K562 (cell line): ENCODE results near the gene HOXA13. TPM values are rescaled to one million over a fixed set of nuclear protein-coding genes. Genes with fewer than 3 reads are reported as not detected.

Experiments
- ATAC-seq: fragments of 200-7000 bp; cut with Tn5 transposase; 3 replicates; pipeline ENCODE4 v1.9.1; 2020; ENCODE audit warnings: moderate library complexity
- BruUV-seq: library from RNA; stranded (reverse); fragments of 400-500 nt; replicated peaks from 2 replicates; lab custom pipeline; 2021; lab: Mats Ljungman, UMichigan
- CTCF ChIA-PET: fragments of 300-600 bp; formaldehyde crosslinking; extraction: SDS; loops from one replicate; lab custom pipeline; 2021; ENCODE audit warnings: low intra/inter-chr PET ratio; lab: Yijun Ruan, JAX
- POLR2A ChIA-PET: fragments of 300-600, 350-650 bp; sonication (Branson Sonifier 250); formaldehyde crosslinking; extraction: SDS; loops from one replicate; lab custom pipeline; 2021; ENCODE audit warnings: antibody characterized with exemption, inconsistent platforms; lab: Yijun Ruan, JAX
- DNase-seq, 4 experiments: peaks; one replicate each; pipeline versions ENCODE4 v3.0.0 to v3.0.0-alpha.2; 2011 to 2018; ENCODE audit warnings: low spot score in 3 of 4, mixed read lengths in 3 of 4; ENCODE audit errors: extremely low read depth in 1 of 4
- FAIRE-seq: peaks from 2 replicates; lab custom pipeline; 2011; peaks lifted over from hg19 to GRCh38; lab: Jason Lieb, UNC
- H2AFZ ChIP-seq: 2 replicates; pipeline ENCODE4 v1.6.0; 2011; ENCODE audit warnings: low read depth, low read length, control low read depth, inconsistent platforms
- H3K27ac ChIP-seq: fragments of 200-600 bp; 3 replicates; pipeline ENCODE4 v1.8.0; 2011; ENCODE audit warnings: low read depth, mild to moderate bottlenecking, control low read depth, inconsistent platforms, low read length, moderate library complexity, mixed read lengths; ENCODE audit errors: extremely low read depth
- H3K27me3 ChIP-seq, 2 experiments: fragments of 300-600 bp in 1 of 2; 2 replicates in 1 of 2; 3 replicates in 1 of 2; pipeline versions ENCODE4 v1.6.0 to v1.8.0; 2011; ENCODE audit warnings: inconsistent platforms in 2 of 2, low read length in 2 of 2, mild to moderate bottlenecking in 1 of 2, mixed read lengths in 1 of 2, moderate library complexity in 1 of 2; ENCODE audit not compliant: control insufficient read depth in 2 of 2, insufficient read depth in 2 of 2
- H3K36me3 ChIP-seq: fragments of 300-600 bp; 3 replicates; pipeline ENCODE4 v1.8.0; 2011; ENCODE audit warnings: mild to moderate bottlenecking, low read length, inconsistent platforms; ENCODE audit not compliant: control insufficient read depth, insufficient read depth
- H3K4me1 ChIP-seq, 2 experiments: fragments of 200-600 bp in 1 of 2; replicated peaks in 1 of 2; 2 replicates in 1 of 2; 3 replicates in 1 of 2; pipeline versions ENCODE4 v1.5.1 to v1.8.0; 2011; ENCODE audit warnings: inconsistent platforms in 2 of 2, low read length in 2 of 2, mild to moderate bottlenecking in 1 of 2, mixed read lengths in 1 of 2, moderate library complexity in 1 of 2; ENCODE audit not compliant: control insufficient read depth in 2 of 2, insufficient read depth in 2 of 2
- H3K4me2 ChIP-seq: 2 replicates; pipeline ENCODE4 v1.6.1; 2011; ENCODE audit warnings: low read length, control low read depth, inconsistent platforms, mixed read lengths; ENCODE audit not compliant: insufficient read depth
- H3K4me3 ChIP-seq: fragments of 200-600 bp; sonication (generic), shearing (Covaris generic); 2 replicates; pipeline ENCODE4 v1.5.1; 2016; ENCODE audit warnings: control low read depth, inconsistent platforms
- H3K79me2 ChIP-seq: fragments of 200-600 bp; 3 replicates; pipeline ENCODE4 v1.8.0; 2011; ENCODE audit warnings: low read length, inconsistent platforms; ENCODE audit not compliant: control insufficient read depth, insufficient read depth
- H3K9ac ChIP-seq, 2 experiments: 2 replicates each; pipeline versions ENCODE4 v1.6.0 to v1.6.1; 2011; ENCODE audit warnings: low read depth in 2 of 2, low read length in 2 of 2, control low read depth in 1 of 2, inconsistent platforms in 1 of 2, mild to moderate bottlenecking in 1 of 2, mixed read lengths in 1 of 2; ENCODE audit not compliant: insufficient read depth in 1 of 2
- H3K9me1 ChIP-seq: one replicate; pipeline ENCODE4 v1.6.0; 2011; ENCODE audit warnings: inconsistent platforms, mild to moderate bottlenecking, low read length, moderate library complexity; ENCODE audit not compliant: control insufficient read depth, insufficient read depth
- H3K9me3 ChIP-seq: replicated peaks from 2 replicates; pipeline ENCODE4 v1.5.1; 2011; ENCODE audit warnings: low read depth, low read length, inconsistent platforms; ENCODE audit not compliant: control insufficient read depth, insufficient read depth
- H4K20me1 ChIP-seq: replicated peaks from 2 replicates; pipeline ENCODE4 v1.6.1; 2011; ENCODE audit warnings: low read length, inconsistent platforms, mixed read lengths; ENCODE audit not compliant: control insufficient read depth, insufficient read depth
- ARID3A ChIP-seq: IDR thresholded peaks from 2 replicates; pipeline ENCODE4 v1.6.1; 2012; ENCODE audit warnings: low read depth, low read length, improper control_type of control experiment, borderline replicate concordance
- ETS2 ChIP-seq: IDR thresholded peaks from 2 replicates; pipeline ENCODE4 v1.6.1; 2016; ENCODE audit warnings: borderline replicate concordance, missing genetic modification characterization, mild to moderate bottlenecking, moderate library complexity, missing compliant biosample characterization; ENCODE audit not compliant: poor library complexity, severe bottlenecking
- GABPB2 ChIP-seq: fragments of 250-450 bp; sonication (Bioruptor Pico); conservative IDR thresholded peaks from 2 replicates; pipeline ENCODE4 v1.5.1; 2021; ENCODE audit warnings: mild to moderate bottlenecking
- HEY1 ChIP-seq: fragments of 250-450 bp; sonication (Bioruptor Pico); IDR thresholded peaks from 2 replicates; pipeline ENCODE4 v1.5.0; 2020; ENCODE audit warnings: mild to moderate bottlenecking, moderate library complexity, borderline replicate concordance
- HIVEP1 ChIP-seq: fragments of 250-450 bp; sonication (Bioruptor Pico); IDR thresholded peaks from 2 replicates; pipeline ENCODE4 v1.4.0; 2020; ENCODE audit warnings: mild to moderate bottlenecking
- KDM5B ChIP-seq: fragments of 200-600 bp; sonication (generic); IDR thresholded peaks from 2 replicates; pipeline ENCODE4 v1.6.1; 2012; ENCODE audit warnings: low read depth, mild to moderate bottlenecking, moderate library complexity, low read length, control low read depth, inconsistent platforms; ENCODE audit not compliant: insufficient replicate concordance
- MEIS2 ChIP-seq: fragments of 450-650 bp; IDR thresholded peaks from 2 replicates; pipeline ENCODE4 v1.6.1; 2014; ENCODE audit warnings: mild to moderate bottlenecking; ENCODE audit not compliant: partially characterized antibody
- MIER1 ChIP-seq: fragments of 450-650 bp; IDR thresholded peaks from 2 replicates; pipeline ENCODE4 v1.6.1; 2016; ENCODE audit warnings: antibody characterized with exemption, mild to moderate bottlenecking, low read depth
- MYNN ChIP-seq, 2 experiments: sonication (generic); formaldehyde crosslinking in 1 of 2; IDR thresholded peaks; 2 replicates each; pipeline versions ENCODE4 v1.5.0 to v1.6.1; 2016 to 2020; ENCODE audit warnings: antibody characterized with exemption in 1 of 2, missing genetic modification reagents in 1 of 2
- SIX5 ChIP-seq, 2 experiments: IDR thresholded peaks; 2 replicates each; pipeline ENCODE4 v1.6.1; 2011; ENCODE audit warnings: low read length in 2 of 2, borderline replicate concordance in 1 of 2, low read depth in 1 of 2, mild to moderate bottlenecking in 1 of 2, moderate library complexity in 1 of 2; ENCODE audit not compliant: insufficient read depth in 1 of 2
- TEAD4 ChIP-seq, 2 experiments: sonication (generic) in 1 of 2; formaldehyde crosslinking in 1 of 2; IDR thresholded peaks; 2 replicates each; pipeline versions ENCODE4 v1.6.1 to v1.8.0; 2012 to 2022; ENCODE audit warnings: borderline replicate concordance in 1 of 2, inconsistent platforms in 1 of 2, low read length in 1 of 2, mild to moderate bottlenecking in 1 of 2, missing genetic modification reagents in 1 of 2
- ZNF551 ChIP-seq: fragments of 250-450 bp; sonication (Bioruptor Pico); IDR thresholded peaks from 2 replicates; pipeline ENCODE4 v1.5.0; 2021; ENCODE audit warnings: mild to moderate bottlenecking, moderate library complexity
- ZNF695 ChIP-seq: fragments of 450-650 bp; formaldehyde crosslinking; IDR thresholded peaks from 2 replicates; pipeline ENCODE4 v1.4.0; 2020; ENCODE audit warnings: mild to moderate bottlenecking, moderate library complexity
- WGBS: fragments of 100-300 bp; shearing (Covaris generic); methylation state at CpG from one replicate; pipeline ENCODE4 v1.1.6; 2016; ENCODE audit warnings: low coverage, mixed read lengths; ENCODE audit not compliant: insufficient coverage; ENCODE audit errors: missing lambda C conversion rate; 5-methylcytosine and 5-hydroxymethylcytosine counted together
- in situ Hi-C: fragments of 300-500 bp; cut with MboI; formaldehyde crosslinking; loops from 4 replicates; pipeline ENCODE4 v1.15.0; 2018; ENCODE audit warnings: inconsistent platforms, mixed read lengths
- intact Hi-C: fragments of 100-400 bp; cut with micrococcal nuclease; formaldehyde crosslinking; loops from 2 replicates; pipeline ENCODE4 v1.14.2; 2022
- polyA plus RNA-seq, 8 experiments: library from polyadenylated mRNA; depleted of rRNA in 4 of 8; stranded (reverse) in 5 of 8; unstranded in 3 of 8; fragments of >200 nt; fragmentation: Nextera tagmentation in 2 of 8; fragmentation: Illumina TruSeq in 1 of 8; extraction: Ambion mirVana in 2 of 8; extraction: Trizol in 1 of 8; gene quantifications; 2 replicates each; pipeline versions ENCODE4 v1.2.1 to v1.2.3, GENCODE V29; 2011 to 2014; ENCODE audit warnings: inconsistent platforms in 1 of 8, missing spikeins in 1 of 8
- total RNA-seq, 7 experiments: library from RNA; depleted of rRNA in 6 of 7; stranded (reverse); fragments of >200 nt in 6 of 7; fragmentation: Illumina TruSeq in 2 of 7; extraction: Trizol in 2 of 7; gene quantifications; 2 replicates each; pipeline versions ENCODE4 v1.2.1 to v1.2.3, GENCODE V29; 2011 to 2021; ENCODE audit warnings: low replicate concordance in 1 of 7
- TF ChIP-seq, protein P1 (sequence below): sonication (generic); formaldehyde crosslinking; IDR thresholded peaks from 2 replicates; pipeline ENCODE4 v1.8.1; 2023; ENCODE audit warnings: missing genetic modification reagents, mild to moderate bottlenecking, borderline replicate concordance

HOXA13 gene
- total and polyA plus RNA-seq, 9 of the 15 experiments (the other 6 are each of a cell fraction or from before 2014, with no cell fraction given), result not detected

DNA sequence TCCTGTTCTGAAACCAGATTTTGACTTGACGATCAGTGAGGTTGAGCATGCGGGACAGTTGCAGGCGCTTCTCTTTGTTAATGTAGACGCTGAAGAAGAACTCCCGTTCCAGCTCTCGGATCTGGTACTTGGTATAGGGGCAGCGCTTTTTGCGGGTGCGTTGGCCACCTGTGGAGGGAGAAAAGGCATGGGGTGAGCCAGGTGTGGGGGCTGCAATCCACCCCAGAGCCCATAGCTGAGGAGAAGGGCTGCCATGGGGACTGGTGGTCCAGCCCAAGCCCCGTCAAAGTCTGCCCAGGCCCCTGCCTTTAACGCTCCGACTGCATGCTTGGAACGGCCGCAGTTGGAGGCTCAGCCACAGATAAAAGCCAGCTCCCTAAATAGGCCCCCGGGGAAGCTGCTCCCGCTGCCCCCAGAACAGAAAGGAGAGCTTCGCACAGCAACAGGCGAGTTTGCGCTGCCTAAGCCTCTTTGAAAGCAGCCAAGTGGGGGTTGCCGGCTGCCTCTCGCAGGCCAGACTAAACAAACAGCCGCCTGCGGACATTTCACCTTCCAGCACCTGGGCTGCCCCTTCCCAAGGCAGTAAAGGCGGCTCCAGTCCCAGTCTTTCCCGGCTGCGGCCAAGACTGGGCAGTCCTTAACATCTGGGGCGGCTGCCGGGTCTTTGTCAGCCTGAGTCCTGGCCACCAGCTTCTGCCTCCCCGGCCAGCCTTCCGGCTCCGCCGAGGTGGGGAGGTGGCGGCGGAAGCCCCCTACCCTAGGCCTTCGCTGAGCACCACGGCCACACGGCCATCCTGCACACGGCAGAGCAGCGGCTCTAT lies 16.8 kb downstream of the HOXA13 start:
- Histone ChIP-seq H3K27me3 (peaks cover 44 to 72% of the 10 kb centered on the region in 2 experiments), H3K79me2 (no peaks in the 10 kb centered on the region), H3K4me1 (peaks cover 0 to 28% of the 10 kb centered on the region in 2 experiments; a peak in 2 of 5 replicates), H3K27ac (no peak overlapping the region), H4K20me1 (no peaks in the 10 kb centered on the region), H3K4me3 (no peak overlapping the region), H2AFZ (no peak overlapping the region), H3K36me3 (no peaks in the 10 kb centered on the region), H3K9me3 (no peaks in the 10 kb centered on the region; the same call in 1 of the 2 replicates), H3K9ac (no peak overlapping the region), H3K4me2 (no peak overlapping the region), H3K9me1 (no peaks in the 10 kb centered on the region)
- no TSS peak for BruUV-seq
- ChIA-PET POLR2A (no interaction called here), CTCF (no interaction called here)
- 21% methylated on average over 32 of the region's 39 CpGs for WGBS
- ATAC-seq (no peak), DNase-seq (no peak), FAIRE-seq (no peak)
- in situ Hi-C loops (no loop called here), intact Hi-C loops (no loop called here)
- no peak for TF ChIP-seq MYNN (IDR thresholded peaks at IDR 0.05)
- TF ChIP-seq MYNN (CRISPR knock-in tag; IDR thresholded peaks at IDR 0.05), result no peak
- no peak for TF ChIP-seq ZNF551 (CRISPR knock-in tag)
- no peak for TF ChIP-seq GABPB2
- no peak for TF ChIP-seq KDM5B
- TF ChIP-seq SIX5 (IDR thresholded peaks at IDR 0.05; ENCODE audit: borderline replicate concordance in 1 of 2, insufficient read depth in 1 of 2, low read depth in 1 of 2, low read length in 2 of 2), result no peak
- TF ChIP-seq, protein P1, sequence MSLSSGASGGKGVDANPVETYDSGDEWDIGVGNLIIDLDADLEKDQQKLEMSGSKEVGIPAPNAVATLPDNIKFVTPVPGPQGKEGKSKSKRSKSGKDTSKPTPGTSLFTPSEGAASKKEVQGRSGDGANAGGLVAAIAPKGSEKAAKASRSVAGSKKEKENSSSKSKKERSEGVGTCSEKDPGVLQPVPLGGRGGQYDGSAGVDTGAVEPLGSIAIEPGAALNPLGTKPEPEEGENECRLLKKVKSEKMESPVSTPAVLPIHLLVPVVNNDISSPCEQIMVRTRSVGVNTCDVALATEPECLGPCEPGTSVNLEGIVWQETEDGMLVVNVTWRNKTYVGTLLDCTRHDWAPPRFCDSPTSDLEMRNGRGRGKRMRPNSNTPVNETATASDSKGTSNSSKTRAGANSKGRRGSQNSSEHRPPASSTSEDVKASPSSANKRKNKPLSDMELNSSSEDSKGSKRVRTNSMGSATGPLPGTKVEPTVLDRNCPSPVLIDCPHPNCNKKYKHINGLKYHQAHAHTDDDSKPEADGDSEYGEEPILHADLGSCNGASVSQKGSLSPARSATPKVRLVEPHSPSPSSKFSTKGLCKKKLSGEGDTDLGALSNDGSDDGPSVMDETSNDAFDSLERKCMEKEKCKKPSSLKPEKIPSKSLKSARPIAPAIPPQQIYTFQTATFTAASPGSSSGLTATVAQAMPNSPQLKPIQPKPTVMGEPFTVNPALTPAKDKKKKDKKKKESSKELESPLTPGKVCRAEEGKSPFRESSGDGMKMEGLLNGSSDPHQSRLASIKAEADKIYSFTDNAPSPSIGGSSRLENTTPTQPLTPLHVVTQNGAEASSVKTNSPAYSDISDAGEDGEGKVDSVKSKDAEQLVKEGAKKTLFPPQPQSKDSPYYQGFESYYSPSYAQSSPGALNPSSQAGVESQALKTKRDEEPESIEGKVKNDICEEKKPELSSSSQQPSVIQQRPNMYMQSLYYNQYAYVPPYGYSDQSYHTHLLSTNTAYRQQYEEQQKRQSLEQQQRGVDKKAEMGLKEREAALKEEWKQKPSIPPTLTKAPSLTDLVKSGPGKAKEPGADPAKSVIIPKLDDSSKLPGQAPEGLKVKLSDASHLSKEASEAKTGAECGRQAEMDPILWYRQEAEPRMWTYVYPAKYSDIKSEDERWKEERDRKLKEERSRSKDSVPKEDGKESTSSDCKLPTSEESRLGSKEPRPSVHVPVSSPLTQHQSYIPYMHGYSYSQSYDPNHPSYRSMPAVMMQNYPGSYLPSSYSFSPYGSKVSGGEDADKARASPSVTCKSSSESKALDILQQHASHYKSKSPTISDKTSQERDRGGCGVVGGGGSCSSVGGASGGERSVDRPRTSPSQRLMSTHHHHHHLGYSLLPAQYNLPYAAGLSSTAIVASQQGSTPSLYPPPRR (CRISPR knock-in tag), result no peak
- no peak for TF ChIP-seq MEIS2
- TF ChIP-seq ETS2 (tag), result no peak
- TF ChIP-seq HIVEP1 (CRISPR knock-in tag), result no peak
- no peak for TF ChIP-seq HEY1 (CRISPR knock-in tag)
- TF ChIP-seq MIER1, result no peak
- TF ChIP-seq ZNF695, result no peak
- TF ChIP-seq ARID3A, result no peak
- no peak for TF ChIP-seq TEAD4 (IDR thresholded peaks at IDR 0.05; ENCODE audit: low read length)
- no peak for TF ChIP-seq TEAD4 (CRISPR knock-in tag; IDR thresholded peaks at IDR 0.05; ENCODE audit: borderline replicate concordance)
